ENCODE data around the gene KIAA0319L. TPM values are rescaled to one million over a fixed set of nuclear protein-coding genes. Genes with fewer than 3 reads are reported as not detected.

KIAA0319L gene
- polyA plus RNA-seq, 1 donor from 2014 or later = 38.1 TPM

DNA sequence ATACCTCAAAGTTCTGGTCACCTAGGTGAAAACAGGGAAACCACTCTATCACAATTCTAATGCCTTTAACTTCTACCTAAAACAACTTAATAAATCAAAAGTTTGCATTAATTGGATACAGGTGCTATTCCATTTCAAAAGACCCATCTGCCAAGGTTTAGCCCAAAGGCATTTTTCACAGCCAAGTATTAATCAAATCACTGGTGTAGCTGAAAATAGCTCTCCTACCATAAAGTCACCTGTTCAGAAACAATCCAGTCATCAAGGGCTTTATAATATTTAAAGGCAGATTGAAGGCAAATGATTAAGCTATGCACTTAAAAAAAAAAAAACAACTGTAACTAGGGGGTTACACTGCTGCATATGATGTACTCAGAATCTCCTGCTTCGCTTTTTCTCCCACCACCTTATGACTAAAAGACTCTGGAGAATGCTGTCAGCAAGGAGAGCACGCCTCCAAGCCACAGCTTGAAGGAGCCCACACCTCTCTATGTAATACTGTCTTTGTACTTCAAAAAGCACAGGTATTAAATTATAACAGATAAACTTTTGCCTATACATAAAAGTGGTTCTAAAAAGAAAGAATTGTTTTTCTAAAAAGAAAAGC is 20.5 kb downstream of the KIAA0319L start:
- Histone ChIP-seq H3K27me3 (ENCODE audit: insufficient read depth, low read depth, low read length) (no peaks in the 10 kb centered on the region), H3K9me3 (ENCODE audit: low read length) (no peaks in the 10 kb centered on the region), H3K9me2 (ENCODE audit: insufficient read depth, low read length) (no peaks in the 10 kb centered on the region), H3K79me2 (replicated peaks; ENCODE audit: insufficient read depth, low read length) (peaks cover 4% of the 10 kb centered on the region), H3K36me3 (ENCODE audit: insufficient read depth, low read length) (no peaks in the 10 kb centered on the region), H4K20me1 (ENCODE audit: insufficient read depth) (no peaks in the 10 kb centered on the region), H3K27ac (ENCODE audit: low read length) (no peak overlapping the region), H3F3A (ENCODE audit: insufficient read depth, low read length, poor library complexity, severe bottlenecking) (no peaks in the 10 kb centered on the region), H3K9ac (ENCODE audit: low read length) (no peak overlapping the region), H3K4me2 (ENCODE audit: low read length) (no peak overlapping the region), H2AFZ (ENCODE audit: low read depth, low read length) (no peak overlapping the region), H3K4me3 (ENCODE audit: low read length) (no peak overlapping the region)
- TF ChIP-seq TAF1 (IDR thresholded peaks at IDR 0.05; ENCODE audit: low read depth) (no peak), MXI1 (conservative IDR thresholded peaks at IDR 0.05; ENCODE audit: poor library complexity, severe bottlenecking) (no peak), SMC3 (conservative IDR thresholded peaks at IDR 0.05; ENCODE audit: poor library complexity) (no peak), EP300 (conservative IDR thresholded peaks at IDR 0.05; ENCODE audit: poor library complexity, severe bottlenecking) (no peak), POLR2AphosphoS5 (IDR thresholded peaks at IDR 0.05) (no peak), RAD21 (conservative IDR thresholded peaks at IDR 0.05) (no peak), EZH2 (IDR thresholded peaks at IDR 0.05; ENCODE audit: borderline replicate concordance, insufficient read depth, low read length, poor library complexity, severe bottlenecking) (no peak), REST (IDR thresholded peaks at IDR 0.05; ENCODE audit: borderline replicate concordance) (no peak)
- TF ChIP-seq, protein P1, sequence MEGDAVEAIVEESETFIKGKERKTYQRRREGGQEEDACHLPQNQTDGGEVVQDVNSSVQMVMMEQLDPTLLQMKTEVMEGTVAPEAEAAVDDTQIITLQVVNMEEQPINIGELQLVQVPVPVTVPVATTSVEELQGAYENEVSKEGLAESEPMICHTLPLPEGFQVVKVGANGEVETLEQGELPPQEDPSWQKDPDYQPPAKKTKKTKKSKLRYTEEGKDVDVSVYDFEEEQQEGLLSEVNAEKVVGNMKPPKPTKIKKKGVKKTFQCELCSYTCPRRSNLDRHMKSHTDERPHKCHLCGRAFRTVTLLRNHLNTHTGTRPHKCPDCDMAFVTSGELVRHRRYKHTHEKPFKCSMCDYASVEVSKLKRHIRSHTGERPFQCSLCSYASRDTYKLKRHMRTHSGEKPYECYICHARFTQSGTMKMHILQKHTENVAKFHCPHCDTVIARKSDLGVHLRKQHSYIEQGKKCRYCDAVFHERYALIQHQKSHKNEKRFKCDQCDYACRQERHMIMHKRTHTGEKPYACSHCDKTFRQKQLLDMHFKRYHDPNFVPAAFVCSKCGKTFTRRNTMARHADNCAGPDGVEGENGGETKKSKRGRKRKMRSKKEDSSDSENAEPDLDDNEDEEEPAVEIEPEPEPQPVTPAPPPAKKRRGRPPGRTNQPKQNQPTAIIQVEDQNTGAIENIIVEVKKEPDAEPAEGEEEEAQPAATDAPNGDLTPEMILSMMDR (IDR thresholded peaks at IDR 0.05; ENCODE audit: poor library complexity, severe bottlenecking) = no peak

DNA sequence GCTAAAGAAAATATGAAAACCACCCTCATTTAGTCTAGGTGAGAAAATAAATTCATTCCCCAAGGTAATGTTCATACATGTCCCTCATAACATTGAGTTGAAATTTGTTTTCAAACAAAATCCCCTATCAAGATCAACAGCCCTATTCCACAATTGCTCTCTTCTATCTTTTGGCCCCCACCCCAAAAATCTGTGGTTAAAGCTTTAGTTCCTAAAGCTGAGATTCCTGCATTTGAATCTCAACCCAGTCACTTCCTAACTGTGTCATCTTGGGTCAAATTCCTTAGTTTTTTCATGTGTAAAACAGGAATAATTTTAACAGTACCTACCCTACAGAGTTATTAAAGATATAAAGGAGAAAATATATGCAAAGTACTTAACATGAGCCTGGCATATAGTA is 22.0 kb downstream of the KIAA0319L start:
- no peak overlapping the region for H3K27ac ChIP-seq (ENCODE audit: low read length)

More for the DNA sequence above, 22.0 kb downstream of the KIAA0319L start:
- Histone ChIP-seq H3K9ac (ENCODE audit: low read length) (no peak overlapping the region), H4K20me1 (ENCODE audit: insufficient read depth) (no peaks in the 10 kb centered on the region), H3K27me3 (ENCODE audit: insufficient read depth, low read depth, low read length) (no peaks in the 10 kb centered on the region), H3F3A (ENCODE audit: insufficient read depth, low read length, poor library complexity, severe bottlenecking) (no peaks in the 10 kb centered on the region), H3K4me2 (ENCODE audit: low read length) (no peak overlapping the region), H3K9me3 (ENCODE audit: low read length) (peaks cover 6% of the 10 kb centered on the region), H3K79me2 (replicated peaks; ENCODE audit: insufficient read depth, low read length) (peaks cover 4% of the 10 kb centered on the region), H3K4me3 (ENCODE audit: low read length) (no peak overlapping the region), H3K9me2 (ENCODE audit: insufficient read depth, low read length) (no peaks in the 10 kb centered on the region), H2AFZ (ENCODE audit: low read depth, low read length) (no peak overlapping the region), H3K36me3 (ENCODE audit: insufficient read depth, low read length) (peaks cover 7% of the 10 kb centered on the region)
- TF ChIP-seq REST (IDR thresholded peaks at IDR 0.05; ENCODE audit: borderline replicate concordance) (no peak), SMC3 (conservative IDR thresholded peaks at IDR 0.05; ENCODE audit: poor library complexity) (no peak), RAD21 (conservative IDR thresholded peaks at IDR 0.05) (no peak), POLR2AphosphoS5 (IDR thresholded peaks at IDR 0.05) (no peak), EZH2 (IDR thresholded peaks at IDR 0.05; ENCODE audit: borderline replicate concordance, insufficient read depth, low read length, poor library complexity, severe bottlenecking) (no peak)
- TF ChIP-seq, protein P1 (IDR thresholded peaks at IDR 0.05; ENCODE audit: poor library complexity, severe bottlenecking) = no peak
